Cardiac fibroblast (primary cell): ENCODE results near the gene KLHL6.
A peak's percentile ranks its signal among the peaks of the same experiment; 100 is the strongest.

Experiments
- DNase-seq, 2 donors: peaks; one replicate each; pipeline versions ENCODE4 v3.0.0 to v3.0.0-alpha.2; 2010; ENCODE audit warnings: low read depth in 2 of 2
- H3K4me3 ChIP-seq, 2 donors: replicated peaks in 1 of 2; 1 replicate in 1 of 2; 2 replicates in 1 of 2; pipeline ENCODE4 v1.5.1; 2011; ENCODE audit warnings: low read depth in 2 of 2, low read length in 2 of 2, mild to moderate bottlenecking in 2 of 2, moderate library complexity in 1 of 2
- CTCF ChIP-seq: IDR thresholded peaks from one replicate; pipeline ENCODE4 v1.5.1; 2011; ENCODE audit warnings: low read depth, mild to moderate bottlenecking, low read length, inconsistent platforms

Gene KLHL6

GRCh38 chr3:183487896-183488295, 67.6 kb downstream of the KLHL6 start:
- TF ChIP-seq CTCF, result no peak
- no peak for DNase-seq
- no peak overlapping the region for H3K4me3 ChIP-seq

GRCh38 chr3:183487016-183487415, 68.5 kb downstream of the KLHL6 start:
- H3K4me3 ChIP-seq, result no peak overlapping the region
- no peak for DNase-seq
- TF ChIP-seq CTCF, result no peak

GRCh38 chr3:183486472-183486871, 69.0 kb downstream of the KLHL6 start:
- DNase-seq, result no peak
- TF ChIP-seq CTCF, result no peak
- no peak overlapping the region for H3K4me3 ChIP-seq

GRCh38 chr3:183485585-183485984, 69.9 kb downstream of the KLHL6 start:
- no peak for TF ChIP-seq CTCF
- no peak overlapping the region for H3K4me3 ChIP-seq
- no peak for DNase-seq

- TF ChIP-seq CTCF, result no peak
- no peak overlapping the region for H3K4me3 ChIP-seq
- DNase-seq, result no peak
Observed at GRCh38 chr3:183485093-183485492, 70.4 kb downstream of the KLHL6 start.

GRCh38 chr3:183484431-183485075, 71.0 kb downstream of the KLHL6 start:
- no peak for TF ChIP-seq CTCF
- no peak for DNase-seq
- H3K4me3 ChIP-seq, result no peak overlapping the region

GRCh38 chr3:183481582-183481981, 73.9 kb downstream of the KLHL6 start:
- DNase-seq, result peak in 1 of 2 donors; percentile 43
- H3K4me3 ChIP-seq, result no peak overlapping the region
- TF ChIP-seq CTCF, result no peak
